HUES64 (cell line): ENCODE data around the gene CISH.

Experiments
- H3K27ac ChIP-seq: 2 replicates; pipeline ENCODE4 v1.7.0; 2013; ENCODE audit warnings: low read depth, low read length, inconsistent platforms
- H3K27me3 ChIP-seq: 2 replicates; pipeline ENCODE4 v1.6.1; 2013; ENCODE audit warnings: mild to moderate bottlenecking, low read length; ENCODE audit not compliant: insufficient read depth
- H3K36me3 ChIP-seq: 2 replicates; pipeline ENCODE4 v1.6.1; 2013; ENCODE audit warnings: mild to moderate bottlenecking, low read length; ENCODE audit not compliant: insufficient read depth
- H3K4me1 ChIP-seq: 2 replicates; pipeline ENCODE4 v1.6.1; 2013; ENCODE audit warnings: mild to moderate bottlenecking, low read length, moderate library complexity; ENCODE audit not compliant: insufficient read depth
- H3K4me3 ChIP-seq: 2 replicates; pipeline ENCODE4 v1.5.1; 2013; ENCODE audit warnings: mild to moderate bottlenecking, low read length, moderate library complexity
- H3K9ac ChIP-seq: 2 replicates; pipeline ENCODE4 v1.6.1; 2013; ENCODE audit warnings: mild to moderate bottlenecking, low read depth, low read length
- H3K9me3 ChIP-seq: 2 replicates; pipeline ENCODE4 v1.6.1; 2013; ENCODE audit warnings: low read depth, low read length; ENCODE audit not compliant: insufficient read depth
- WGBS: fragments of 150-250, 120-280 bp; methylation state at CpG from one replicate; pipeline ENCODE4 v1.1.7; 2013; ENCODE audit warnings: missing lambda C conversion rate; 5-methylcytosine and 5-hydroxymethylcytosine counted together

The CISH gene

DNA sequence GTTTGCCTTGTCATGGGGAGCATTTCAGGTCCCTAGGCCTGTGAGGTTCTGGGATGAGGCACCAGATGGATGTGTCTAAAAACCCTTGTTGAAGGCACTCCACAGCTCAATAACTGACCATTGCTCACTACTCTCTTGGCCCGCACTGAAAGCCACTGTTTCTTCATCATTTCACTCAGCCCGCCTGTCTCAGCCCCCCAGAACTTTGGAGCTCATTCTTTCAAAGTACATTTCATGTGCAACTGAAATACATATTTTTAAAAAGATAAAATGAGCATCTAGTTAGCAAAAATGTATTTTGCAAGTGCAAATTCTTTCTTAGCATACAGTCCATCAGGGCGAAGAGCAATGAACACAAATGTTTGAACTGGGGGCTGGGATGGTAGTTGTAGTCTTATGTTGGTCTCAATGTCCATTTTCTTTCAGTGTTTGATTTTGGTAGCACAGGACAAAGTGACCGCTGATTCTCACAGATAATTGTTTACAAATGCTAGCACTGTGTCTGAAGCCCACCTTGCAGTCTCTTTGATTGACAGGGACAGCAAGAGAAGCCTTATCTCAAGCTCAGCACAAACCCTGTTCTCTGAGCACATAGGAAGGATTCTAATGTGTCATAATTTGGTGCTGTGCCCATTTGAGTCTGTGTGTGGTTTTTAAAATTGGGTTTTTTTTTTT, 22.7 kb downstream of the CISH start:
- Histone ChIP-seq H3K4me1 (no peaks in the 10 kb centered on the region), H3K4me3 (no peak overlapping the region), H3K27ac (no peak overlapping the region), H3K9me3 (no peaks in the 10 kb centered on the region), H3K36me3 (0 out of 2 replicates have a peak, but pooled peaks cover 2% of the 10 kb centered on the region), H3K9ac (no peak overlapping the region), H3K27me3 (no peaks in the 10 kb centered on the region)
- 90% methylated on average over 4 of the region's 4 CpGs for WGBS

DNA sequence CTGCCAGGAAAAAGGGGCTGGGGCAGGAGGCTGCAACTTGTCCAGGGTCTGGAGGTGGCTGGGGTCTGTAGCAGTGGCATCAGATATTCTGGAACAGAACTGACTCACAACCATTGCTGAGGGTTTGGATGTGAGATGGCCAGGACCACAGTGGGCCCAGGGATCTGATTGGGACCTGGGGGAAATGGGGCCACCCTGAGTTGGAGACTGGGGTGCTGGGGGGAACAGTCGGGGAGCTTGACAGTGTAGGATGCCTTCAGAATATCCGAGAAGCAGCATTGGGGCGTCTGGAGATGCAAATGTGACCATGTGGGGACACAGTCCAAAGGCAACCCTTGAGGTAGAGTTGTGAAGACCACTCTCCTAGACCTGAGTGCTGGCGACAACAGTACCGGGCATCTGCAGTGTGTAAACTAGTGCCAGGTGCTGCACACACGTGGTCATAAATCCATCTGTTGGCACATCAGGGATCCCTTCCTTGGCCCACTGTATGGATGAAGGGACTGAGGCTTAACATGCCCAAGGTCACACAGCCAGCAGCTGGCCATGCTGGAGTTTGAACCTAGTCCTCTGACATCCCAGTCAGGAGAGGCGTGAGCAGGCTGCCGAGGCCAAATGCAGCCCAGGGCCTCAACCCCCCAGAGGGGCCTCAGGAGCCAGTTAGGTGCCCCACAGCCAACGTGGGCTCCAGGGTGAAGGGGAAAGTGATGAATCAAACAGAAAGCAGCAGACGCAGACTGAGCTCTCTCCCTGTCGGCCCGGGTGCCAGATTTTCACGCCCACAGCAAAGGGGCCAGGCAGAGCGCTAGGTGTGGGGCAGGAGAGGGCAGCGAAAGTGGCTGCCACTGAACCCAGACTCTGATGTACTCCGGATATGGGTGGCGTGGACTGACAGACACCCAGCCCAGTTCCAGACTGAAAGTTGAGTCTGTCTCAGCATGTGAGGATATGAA, 23.5 kb downstream of the CISH start:
- Histone ChIP-seq H3K4me3 (no peak overlapping the region), H3K27me3 (no peaks in the 10 kb centered on the region), H3K36me3 (0 out of 2 replicates have a peak, but pooled peaks cover 2% of the 10 kb centered on the region), H3K9me3 (no peaks in the 10 kb centered on the region), H3K4me1 (no peaks in the 10 kb centered on the region), H3K27ac (no peak overlapping the region), H3K9ac (no peak overlapping the region)
- WGBS = 85% methylated on average over 17 of the region's 17 CpGs

DNA sequence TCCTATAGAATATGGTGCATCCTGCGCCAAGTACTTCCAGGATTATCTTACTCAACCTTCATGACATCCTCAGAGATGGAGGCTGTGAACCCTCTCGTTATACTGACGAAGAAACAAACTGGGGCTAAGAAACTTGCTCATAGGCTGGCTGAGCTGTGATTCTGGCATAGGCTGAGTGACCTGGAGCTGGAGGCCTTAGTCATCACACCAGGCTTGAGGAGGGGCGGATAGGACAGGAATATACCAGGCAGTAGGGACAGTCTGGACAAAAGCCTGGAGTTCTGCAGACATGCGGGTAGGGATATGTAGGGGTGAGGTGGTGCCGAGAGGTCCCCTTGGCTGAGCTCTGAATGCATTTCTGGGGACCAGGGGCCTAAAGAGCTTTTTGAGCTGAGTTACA, 24.2 kb downstream of the CISH start:
- WGBS = 92% methylated on average over 6 of the region's 6 CpGs
- H3K36me3 ChIP-seq = 0 out of 2 replicates have a peak, but pooled peaks cover 2% of the 10 kb centered on the region
- H3K27me3 ChIP-seq = no peaks in the 10 kb centered on the region
- H3K27ac ChIP-seq = no peak overlapping the region
- H3K4me3 ChIP-seq = no peak overlapping the region
- no peaks in the 10 kb centered on the region for H3K4me1 ChIP-seq
- H3K9ac ChIP-seq = no peak overlapping the region
- no peaks in the 10 kb centered on the region for H3K9me3 ChIP-seq

DNA sequence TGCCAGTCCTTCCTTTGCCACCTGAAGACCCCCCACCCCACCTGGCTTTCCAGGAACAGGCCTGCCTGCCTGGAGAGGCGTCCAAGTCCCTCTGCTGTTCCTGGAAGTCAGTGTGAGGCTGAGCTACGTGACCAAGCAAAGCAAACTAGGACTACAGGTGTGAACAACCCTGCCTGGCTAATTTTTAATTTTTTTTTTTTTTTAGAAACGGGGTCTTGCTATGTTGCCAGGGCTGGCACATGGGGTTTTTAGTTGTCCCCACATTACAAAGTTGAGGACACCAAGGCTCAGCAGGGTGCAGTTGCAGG, 24.9 kb downstream of the CISH start:
- Histone ChIP-seq H3K4me3 (no peak overlapping the region), H3K27me3 (no peaks in the 10 kb centered on the region), H3K9me3 (no peaks in the 10 kb centered on the region), H3K9ac (no peak overlapping the region), H3K4me1 (no peaks in the 10 kb centered on the region), H3K27ac (no peak overlapping the region), H3K36me3 (0 out of 2 replicates have a peak, but pooled peaks cover 2% of the 10 kb centered on the region)
- WGBS = 78% methylated on average over 3 of the region's 3 CpGs

DNA sequence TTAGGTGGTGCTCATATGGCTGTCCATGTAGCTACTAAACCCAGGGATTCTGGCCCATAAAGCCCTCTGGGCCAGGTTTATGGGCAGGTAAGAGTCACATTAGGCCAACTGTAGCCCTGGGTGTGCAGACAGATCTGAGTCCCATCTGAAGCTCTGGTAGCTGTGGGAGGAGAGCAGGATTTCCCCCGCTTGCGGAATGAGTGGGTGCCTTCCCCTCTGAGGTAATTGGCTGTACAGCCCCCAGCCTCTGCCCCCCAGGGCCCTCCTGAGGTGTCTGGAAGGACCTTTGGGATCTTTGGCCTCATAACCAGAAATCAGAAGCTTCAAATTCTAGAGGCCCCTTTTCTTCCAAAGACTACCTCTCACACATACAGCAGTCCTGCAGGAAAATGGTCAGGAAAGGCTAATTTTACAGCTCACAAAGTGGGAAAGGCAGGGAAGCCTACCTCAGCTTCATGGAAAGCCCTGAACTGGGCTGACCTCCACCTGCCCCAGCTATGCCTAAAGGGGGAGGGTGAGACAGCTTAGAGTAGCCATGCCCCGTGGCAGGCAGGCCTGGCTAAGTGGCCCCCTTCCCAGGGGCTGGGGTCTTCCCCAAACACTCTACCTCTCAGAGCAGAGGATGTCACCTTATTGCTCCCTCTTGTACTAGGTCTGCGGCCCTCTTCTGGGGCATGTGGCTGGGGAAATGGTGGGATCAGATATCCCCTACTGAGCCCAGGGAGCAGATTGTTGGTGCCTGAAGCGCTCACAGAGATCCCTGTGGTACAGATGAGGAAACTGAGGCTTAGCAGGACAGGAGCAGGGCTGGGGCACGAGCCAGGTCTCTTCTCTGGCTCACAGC, 25.4 kb downstream of the CISH start:
- no peak overlapping the region for H3K4me3 ChIP-seq
- WGBS = 88% methylated on average over 6 of the region's 6 CpGs
- no peak overlapping the region for H3K9ac ChIP-seq
- 0 out of 2 replicates have a peak, but pooled peaks cover 2% of the 10 kb centered on the region for H3K36me3 ChIP-seq
- H3K4me1 ChIP-seq = no peaks in the 10 kb centered on the region
- H3K27me3 ChIP-seq = no peaks in the 10 kb centered on the region
- no peak overlapping the region for H3K27ac ChIP-seq
- no peaks in the 10 kb centered on the region for H3K9me3 ChIP-seq

DNA sequence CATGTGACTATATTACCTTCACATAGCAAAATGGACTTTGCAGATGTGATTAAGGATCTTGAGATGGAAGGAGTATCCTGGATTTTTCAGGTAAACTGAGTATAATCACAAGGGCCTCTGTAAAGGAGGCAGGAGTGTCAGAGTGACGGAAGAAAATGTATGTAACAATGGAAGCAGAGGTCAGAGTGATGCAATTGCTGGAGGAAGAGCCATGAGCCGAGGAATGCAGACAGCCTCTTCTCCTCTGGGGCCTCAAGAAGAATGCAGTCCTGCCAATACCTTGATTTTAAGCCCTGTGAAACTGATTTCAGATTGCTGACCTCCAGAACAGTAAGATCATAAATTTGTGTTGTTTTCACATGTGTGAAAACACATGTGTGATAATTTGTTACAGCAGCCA, 27.2 kb downstream of the CISH start:
- Histone ChIP-seq H3K4me3 (no peak overlapping the region), H3K9ac (no peak overlapping the region), H3K27me3 (no peaks in the 10 kb centered on the region), H3K9me3 (no peaks in the 10 kb centered on the region), H3K36me3 (peaks cover 8% of the 10 kb centered on the region; the same call in 1 of the 2 replicates), H3K27ac (no peak overlapping the region), H3K4me1 (no peaks in the 10 kb centered on the region)
- WGBS = 85% methylated on average over 2 of the region's 2 CpGs

DNA sequence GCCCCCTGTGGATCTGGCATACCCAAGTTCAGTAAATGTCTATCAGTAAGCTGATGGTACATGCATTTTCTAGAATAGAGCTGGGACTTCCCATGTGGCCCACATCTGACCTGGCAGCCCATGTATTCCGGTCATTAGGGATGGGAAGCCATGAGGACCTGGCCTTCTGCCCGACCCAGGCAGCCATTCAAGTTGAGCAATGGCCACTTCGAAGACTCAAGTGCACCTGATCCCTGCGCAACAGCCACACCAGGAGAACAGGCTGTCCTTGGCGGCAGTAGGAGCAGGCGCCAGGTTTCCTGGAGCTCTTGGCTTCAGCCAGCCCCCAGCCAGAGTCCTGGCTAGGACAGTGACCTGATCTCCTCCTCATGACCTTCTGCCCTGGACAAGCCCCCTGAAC, 27.7 kb downstream of the CISH start:
- H3K9ac ChIP-seq = no peak overlapping the region
- H3K4me3 ChIP-seq = no peak overlapping the region
- WGBS = 94% methylated on average over 6 of the region's 6 CpGs
- no peak overlapping the region for H3K27ac ChIP-seq
- no peaks in the 10 kb centered on the region for H3K9me3 ChIP-seq
- no peaks in the 10 kb centered on the region for H3K4me1 ChIP-seq
- no peaks in the 10 kb centered on the region for H3K27me3 ChIP-seq
- peaks cover 8% of the 10 kb centered on the region; the same call in 1 of the 2 replicates for H3K36me3 ChIP-seq

DNA sequence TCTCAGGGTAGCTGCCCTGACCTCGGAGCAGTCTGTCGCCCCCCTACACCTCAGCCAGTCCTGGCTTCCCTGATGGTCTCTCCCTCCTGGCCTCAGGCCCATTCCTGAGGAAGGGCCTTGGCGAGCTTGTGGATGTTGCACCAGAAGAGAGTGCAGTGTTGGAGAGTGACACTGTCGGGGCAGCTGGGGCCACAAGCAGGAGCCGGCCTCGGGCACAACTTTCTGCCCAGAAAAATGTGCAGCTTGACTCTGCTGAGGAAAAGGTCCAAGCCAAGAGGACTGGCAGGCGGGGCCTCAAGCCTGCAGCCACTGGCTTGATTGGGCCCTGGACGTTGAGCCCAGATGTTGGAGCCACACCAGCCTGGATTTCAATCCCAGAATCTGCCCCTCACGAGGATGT, 29.5 kb downstream of the CISH start:
- Histone ChIP-seq H3K36me3 (peaks cover 15% of the 10 kb centered on the region; the same call in 1 of the 2 replicates), H3K9ac (no peak overlapping the region), H3K27me3 (no peaks in the 10 kb centered on the region), H3K9me3 (no peaks in the 10 kb centered on the region), H3K27ac (no peak overlapping the region), H3K4me3 (no peak overlapping the region), H3K4me1 (no peaks in the 10 kb centered on the region)
- WGBS = 81% methylated on average over 9 of the region's 9 CpGs

DNA sequence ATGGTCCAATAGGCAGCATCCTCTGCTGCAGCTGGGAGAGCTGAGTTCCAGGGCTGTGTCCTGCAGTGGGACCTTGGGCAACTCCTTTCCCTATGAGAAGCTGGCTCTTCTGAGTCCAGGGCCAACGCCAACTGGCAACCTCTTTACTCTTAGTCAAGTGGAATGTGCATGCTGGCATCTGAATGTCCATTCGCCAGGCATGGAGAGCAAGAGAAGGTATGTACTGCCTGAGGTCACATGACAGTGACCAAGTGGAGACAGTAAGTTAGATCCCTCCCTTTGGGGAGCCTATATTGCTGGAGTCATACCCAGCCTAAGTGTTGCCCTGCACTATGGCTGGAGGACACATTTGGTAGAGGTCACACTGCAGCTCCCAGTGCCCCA, 30.1 kb downstream of the CISH start:
- no peak overlapping the region for H3K27ac ChIP-seq
- no peaks in the 10 kb centered on the region for H3K9me3 ChIP-seq
- H3K27me3 ChIP-seq = no peaks in the 10 kb centered on the region
- H3K36me3 ChIP-seq = peaks cover 15% of the 10 kb centered on the region; the same call in 1 of the 2 replicates
- no peaks in the 10 kb centered on the region for H3K4me1 ChIP-seq
- H3K4me3 ChIP-seq = no peak overlapping the region
- H3K9ac ChIP-seq = no peak overlapping the region
- 93% methylated on average over 2 of the region's 2 CpGs for WGBS

DNA sequence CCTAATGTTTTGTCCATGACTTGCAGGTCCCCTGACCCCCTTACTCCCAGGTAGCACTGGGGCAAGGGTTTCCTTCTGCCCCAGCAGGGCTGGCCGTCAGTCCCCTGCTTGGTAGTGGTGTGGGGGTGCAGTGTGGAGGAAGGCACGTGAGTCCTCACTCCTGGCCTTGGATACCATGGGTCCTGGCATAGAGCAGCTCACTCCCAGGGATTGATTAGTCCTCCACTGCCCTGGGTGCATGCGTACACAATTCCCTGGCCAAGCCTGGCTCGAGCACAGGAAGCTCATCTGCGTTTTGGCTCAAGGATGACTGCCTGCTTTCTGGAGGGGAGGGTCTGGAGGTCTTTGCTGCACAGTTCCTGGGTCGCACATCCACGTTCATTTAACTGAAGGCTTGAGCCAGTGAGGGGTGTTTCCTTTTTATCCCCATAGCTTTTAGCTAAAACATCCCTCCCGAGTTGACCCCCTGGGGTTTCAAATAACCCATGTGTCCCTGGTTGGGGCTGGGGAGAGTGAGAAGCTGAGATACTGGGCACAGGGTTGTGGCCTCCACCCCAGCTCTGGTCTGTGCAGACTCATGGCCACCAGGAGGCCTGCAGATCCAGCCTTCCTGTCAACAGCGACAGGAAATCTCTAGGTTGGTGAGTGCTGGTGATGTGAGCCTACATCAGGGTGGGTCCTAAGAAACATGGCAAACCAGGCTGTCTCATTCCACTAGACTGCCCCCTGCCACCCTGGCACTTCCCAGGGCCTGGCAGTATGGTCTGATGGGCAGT, 30.7 kb downstream of the CISH start:
- Histone ChIP-seq H3K4me3 (no peak overlapping the region), H3K4me1 (no peaks in the 10 kb centered on the region), H3K27me3 (no peaks in the 10 kb centered on the region), H3K36me3 (peaks cover 15% of the 10 kb centered on the region; the same call in 1 of the 2 replicates), H3K27ac (no peak overlapping the region), H3K9me3 (no peaks in the 10 kb centered on the region), H3K9ac (no peak overlapping the region)
- 89% methylated on average over 9 of the region's 9 CpGs for WGBS
